Measurements from ENCODE around the gene PEPD.

Gene PEPD

DNA sequence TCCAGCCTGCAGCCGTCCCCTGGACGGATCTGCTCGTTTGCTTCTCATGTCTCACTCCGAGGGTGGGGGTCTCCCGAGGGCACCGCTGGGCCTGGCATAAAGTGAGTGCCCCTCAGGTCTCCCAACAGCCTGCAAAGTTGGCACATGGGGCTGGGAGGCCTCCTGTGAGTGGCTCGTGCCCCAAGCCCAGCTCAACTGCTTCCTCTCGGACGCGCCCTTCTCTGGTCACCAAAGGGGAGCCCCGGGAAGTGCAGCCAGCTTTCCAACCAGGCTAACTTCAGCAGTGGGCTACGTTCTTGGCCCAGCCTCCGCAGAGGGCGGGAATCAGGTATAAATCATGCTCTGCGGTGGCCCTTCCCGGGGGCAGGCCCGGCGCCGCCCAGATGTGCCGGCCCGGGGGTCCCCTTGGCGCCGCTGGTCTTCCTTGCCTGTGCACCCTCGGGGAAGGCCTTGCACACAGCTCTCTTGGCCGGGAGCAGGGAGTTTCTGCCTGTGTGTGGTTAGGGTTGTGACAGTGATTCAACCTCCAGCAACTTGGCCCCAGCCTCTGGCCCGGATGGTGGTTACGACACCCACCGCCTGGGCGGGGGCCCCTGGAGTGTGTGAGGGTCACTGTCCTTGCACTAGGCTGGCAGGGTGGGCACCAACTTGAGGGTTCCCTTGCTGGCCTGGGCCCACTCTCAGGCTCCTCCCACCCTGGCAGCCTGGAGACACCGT, 127.4 kb downstream of the PEPD start:
- H3K36me3 ChIP-seq (ENCODE audit: insufficient read depth) = no peaks in the 10 kb centered on the region
- H3K4me3 ChIP-seq (IDR thresholded peaks at IDR 0.05; ENCODE audit: insufficient read depth, low read depth, low read length) = no peak overlapping the region
- TF ChIP-seq, protein P1, sequence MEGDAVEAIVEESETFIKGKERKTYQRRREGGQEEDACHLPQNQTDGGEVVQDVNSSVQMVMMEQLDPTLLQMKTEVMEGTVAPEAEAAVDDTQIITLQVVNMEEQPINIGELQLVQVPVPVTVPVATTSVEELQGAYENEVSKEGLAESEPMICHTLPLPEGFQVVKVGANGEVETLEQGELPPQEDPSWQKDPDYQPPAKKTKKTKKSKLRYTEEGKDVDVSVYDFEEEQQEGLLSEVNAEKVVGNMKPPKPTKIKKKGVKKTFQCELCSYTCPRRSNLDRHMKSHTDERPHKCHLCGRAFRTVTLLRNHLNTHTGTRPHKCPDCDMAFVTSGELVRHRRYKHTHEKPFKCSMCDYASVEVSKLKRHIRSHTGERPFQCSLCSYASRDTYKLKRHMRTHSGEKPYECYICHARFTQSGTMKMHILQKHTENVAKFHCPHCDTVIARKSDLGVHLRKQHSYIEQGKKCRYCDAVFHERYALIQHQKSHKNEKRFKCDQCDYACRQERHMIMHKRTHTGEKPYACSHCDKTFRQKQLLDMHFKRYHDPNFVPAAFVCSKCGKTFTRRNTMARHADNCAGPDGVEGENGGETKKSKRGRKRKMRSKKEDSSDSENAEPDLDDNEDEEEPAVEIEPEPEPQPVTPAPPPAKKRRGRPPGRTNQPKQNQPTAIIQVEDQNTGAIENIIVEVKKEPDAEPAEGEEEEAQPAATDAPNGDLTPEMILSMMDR (conservative IDR thresholded peaks at IDR 0.05; ENCODE audit: low read depth, low read length) = no peak
- H3K27me3 ChIP-seq (ENCODE audit: insufficient read depth, low read depth) = no peaks in the 10 kb centered on the region
- H3K4me1 ChIP-seq (ENCODE audit: low read depth, poor library complexity, severe bottlenecking) = no peaks in the 10 kb centered on the region
- H3K4me2 ChIP-seq = no peak overlapping the region
- no peaks in the 10 kb centered on the region for H3K79me2 ChIP-seq (ENCODE audit: insufficient read depth, low read depth)
- no peak overlapping the region for H2AFZ ChIP-seq (ENCODE audit: low read depth)
- H3K9ac ChIP-seq = no peak overlapping the region
- no peak overlapping the region for H3K27ac ChIP-seq
- no peaks in the 10 kb centered on the region for H4K20me1 ChIP-seq (ENCODE audit: insufficient read depth)

DNA sequence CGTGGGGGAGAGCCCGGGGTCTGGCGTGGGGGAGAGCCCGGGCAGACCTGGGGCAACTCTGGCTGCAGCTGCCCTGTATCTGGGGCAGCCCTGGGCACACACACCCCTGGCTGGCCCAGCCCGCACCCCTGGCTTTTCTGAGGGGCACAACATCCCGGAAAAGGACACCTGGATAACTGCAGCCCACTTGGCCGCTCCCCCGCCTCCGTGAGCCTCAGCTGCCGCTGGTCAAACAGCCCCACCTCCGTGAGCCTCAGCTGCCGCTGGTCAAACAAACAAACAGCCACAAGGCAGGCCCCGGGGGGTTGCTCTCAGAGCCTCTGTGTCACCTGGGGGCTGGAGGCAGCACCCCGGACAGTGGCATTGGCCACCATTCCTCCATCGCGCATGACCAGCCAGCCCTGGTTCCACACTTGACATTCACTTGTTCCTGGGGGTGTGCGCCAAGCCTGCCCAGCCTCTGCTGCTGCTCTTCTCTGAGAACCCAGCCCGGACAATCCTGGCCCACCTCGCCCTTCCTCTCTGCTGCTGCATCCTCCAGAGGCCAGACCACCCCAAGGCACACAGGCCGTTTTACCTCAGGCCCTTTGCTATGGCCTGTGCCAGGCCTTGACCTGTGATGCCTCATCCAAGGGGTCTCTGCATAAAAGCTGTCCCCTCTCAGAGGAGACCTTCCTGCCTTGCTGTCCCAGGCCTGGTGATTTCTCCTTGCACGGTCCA, 128.1 kb downstream of the PEPD start:
- TF ChIP-seq, protein P1 (conservative IDR thresholded peaks at IDR 0.05; ENCODE audit: low read depth, low read length) = no peak

DNA sequence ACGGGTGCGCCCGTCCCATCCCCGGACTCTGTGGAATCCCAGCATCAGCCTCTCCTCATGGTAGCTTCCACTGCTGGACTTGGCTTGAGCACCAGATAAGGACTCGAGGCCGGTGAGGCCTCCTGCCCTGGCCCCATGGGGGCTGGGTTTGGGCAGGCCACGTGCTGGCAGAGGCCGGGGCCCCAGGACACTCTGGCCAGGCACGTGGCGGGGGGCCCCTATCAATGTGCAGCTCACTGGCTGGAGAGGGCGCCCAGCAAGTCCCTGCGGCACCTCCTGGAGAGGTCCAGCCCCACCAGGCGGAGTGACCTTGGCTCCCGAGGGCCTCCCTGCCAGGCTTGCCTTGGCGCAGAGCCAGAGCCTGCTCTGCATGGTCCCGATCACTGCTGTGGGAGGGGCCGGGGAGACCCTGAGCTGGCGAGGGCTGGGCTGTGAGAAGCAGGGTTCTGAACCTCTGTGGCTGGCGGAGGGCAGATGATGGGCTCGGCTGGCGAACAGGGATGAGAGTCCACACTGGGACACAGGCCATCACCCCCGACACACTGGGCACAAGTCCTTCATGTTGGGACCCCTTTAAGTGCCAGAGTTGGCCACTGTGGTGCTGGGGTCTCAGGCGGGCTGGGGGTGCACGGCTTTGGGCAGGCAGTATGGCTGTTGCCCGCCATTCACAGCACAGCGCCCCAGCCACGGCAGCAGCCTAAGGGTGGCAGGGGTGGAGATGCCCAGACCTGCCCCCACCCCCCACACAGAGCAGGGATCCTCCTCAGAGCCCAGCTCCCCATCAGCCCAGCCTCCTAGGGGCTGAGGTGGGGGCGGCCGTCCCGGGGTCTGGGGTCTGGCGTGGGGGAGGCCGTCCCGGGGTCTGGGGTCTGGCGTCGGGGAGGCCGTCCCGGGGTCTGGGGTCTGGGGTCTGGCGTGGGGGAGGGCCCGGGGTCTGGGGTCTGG, 129.0 kb downstream of the PEPD start:
- Histone ChIP-seq H3K79me2 (ENCODE audit: insufficient read depth, low read depth) (no peaks in the 10 kb centered on the region), H4K20me1 (ENCODE audit: insufficient read depth) (no peaks in the 10 kb centered on the region), H3K27me3 (ENCODE audit: insufficient read depth, low read depth) (no peaks in the 10 kb centered on the region), H3K27ac (no peak overlapping the region), H3K4me2 (no peak overlapping the region), H3K9ac (no peak overlapping the region), H3K4me1 (ENCODE audit: low read depth, poor library complexity, severe bottlenecking) (no peaks in the 10 kb centered on the region), H3K36me3 (ENCODE audit: insufficient read depth) (no peaks in the 10 kb centered on the region), H3K4me3 (IDR thresholded peaks at IDR 0.05; ENCODE audit: insufficient read depth, low read depth, low read length) (no peak overlapping the region), H2AFZ (ENCODE audit: low read depth) (no peak overlapping the region)
- TF ChIP-seq, protein P1 (conservative IDR thresholded peaks at IDR 0.05; ENCODE audit: low read depth, low read length) = no peak

More for the DNA sequence above, 128.1 kb downstream of the PEPD start:
- no peak overlapping the region for H2AFZ ChIP-seq (ENCODE audit: low read depth)
- H3K4me2 ChIP-seq = no peak overlapping the region
- H3K36me3 ChIP-seq (ENCODE audit: insufficient read depth) = no peaks in the 10 kb centered on the region
- H3K9ac ChIP-seq = no peak overlapping the region
- no peak overlapping the region for H3K27ac ChIP-seq
- no peaks in the 10 kb centered on the region for H3K27me3 ChIP-seq (ENCODE audit: insufficient read depth, low read depth)
- no peaks in the 10 kb centered on the region for H3K4me1 ChIP-seq (ENCODE audit: low read depth, poor library complexity, severe bottlenecking)
- no peak overlapping the region for H3K4me3 ChIP-seq (IDR thresholded peaks at IDR 0.05; ENCODE audit: insufficient read depth, low read depth, low read length)
- H3K79me2 ChIP-seq (ENCODE audit: insufficient read depth, low read depth) = no peaks in the 10 kb centered on the region
- H4K20me1 ChIP-seq (ENCODE audit: insufficient read depth) = no peaks in the 10 kb centered on the region

DNA sequence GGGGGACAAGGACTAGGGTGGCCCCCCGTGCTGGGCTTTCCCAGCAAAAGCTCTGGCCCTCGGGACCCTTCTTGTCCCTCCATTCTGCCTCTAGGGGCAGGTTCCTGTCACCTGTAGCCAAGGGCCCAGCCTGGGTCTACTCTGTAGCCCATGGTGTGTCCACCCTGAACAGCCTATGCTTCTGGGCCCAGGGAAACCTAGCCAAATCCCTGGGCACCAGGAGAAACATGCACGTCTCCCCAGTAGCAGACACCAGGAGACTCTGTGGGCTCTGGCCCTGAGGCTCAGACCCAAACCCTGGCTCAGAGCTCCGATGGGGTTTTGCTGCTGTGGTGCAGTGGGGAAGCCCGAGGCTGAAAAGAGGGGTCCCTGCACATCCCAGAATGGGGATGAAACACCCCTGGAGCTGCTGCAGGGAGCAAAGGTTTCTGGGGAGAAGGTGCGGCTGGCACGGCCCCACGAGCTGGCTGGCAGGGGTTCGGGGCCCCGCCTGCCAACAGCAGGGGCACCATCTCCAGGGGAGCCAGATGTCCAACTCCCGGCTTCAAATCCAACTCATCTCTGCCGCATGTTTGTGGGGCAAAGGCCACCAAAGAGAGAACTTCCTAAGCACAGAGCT, 129.9 kb downstream of the PEPD start:
- no peak overlapping the region for H3K27ac ChIP-seq
- H3K36me3 ChIP-seq (ENCODE audit: insufficient read depth) = no peaks in the 10 kb centered on the region
- H3K4me1 ChIP-seq (ENCODE audit: low read depth, poor library complexity, severe bottlenecking) = no peaks in the 10 kb centered on the region
- H3K4me3 ChIP-seq (IDR thresholded peaks at IDR 0.05; ENCODE audit: insufficient read depth, low read depth, low read length) = no peak overlapping the region
- H3K27me3 ChIP-seq (ENCODE audit: insufficient read depth, low read depth) = no peaks in the 10 kb centered on the region
- H2AFZ ChIP-seq (ENCODE audit: low read depth) = no peak overlapping the region
- TF ChIP-seq, protein P1 (conservative IDR thresholded peaks at IDR 0.05; ENCODE audit: low read depth, low read length) = no peak
- H3K9ac ChIP-seq = no peak overlapping the region
- H4K20me1 ChIP-seq (ENCODE audit: insufficient read depth) = no peaks in the 10 kb centered on the region
- no peaks in the 10 kb centered on the region for H3K79me2 ChIP-seq (ENCODE audit: insufficient read depth, low read depth)
- no peak overlapping the region for H3K4me2 ChIP-seq
